HepG2 (cell line): Measurements from ENCODE around the gene MYPN. TPM values are rescaled to one million over a fixed set of nuclear protein-coding genes. Genes with fewer than 3 reads are reported as not detected.
A peak's percentile ranks its signal among the peaks of the same experiment; 100 is the strongest.

Experiments
- EHMT2 ChIP-seq: fragments of 200-600 bp; sonication (generic); IDR thresholded peaks from 2 replicates; pipeline ENCODE4 v1.7.0; 2017; ENCODE audit warnings: antibody characterized with exemption, low read depth, low read length, borderline replicate concordance
- FOXK1 ChIP-seq: sonication (generic); formaldehyde crosslinking; IDR thresholded peaks from 2 replicates; pipeline ENCODE4 v1.4.0; 2020; ENCODE audit warnings: low read depth, missing genetic modification reagents, borderline replicate concordance
- HNRNPLL ChIP-seq: fragments of 200-400 bp; formaldehyde crosslinking; IDR thresholded peaks from 2 replicates; pipeline ENCODE4 v1.6.1; 2017; ENCODE audit warnings: mild to moderate bottlenecking, low read depth, low read length; ENCODE audit not compliant: poor library complexity, severe bottlenecking
- KAT7 ChIP-seq: IDR thresholded peaks from 2 replicates; pipeline ENCODE4 v1.6.1; 2018; ENCODE audit warnings: borderline replicate concordance, missing compliant biosample characterization
- NFE2L1 ChIP-seq: sonication (generic); formaldehyde crosslinking; IDR thresholded peaks from 2 replicates; pipeline ENCODE4 v1.4.0; 2020; ENCODE audit warnings: missing genetic modification reagents, mild to moderate bottlenecking, borderline replicate concordance
- NFKB2 ChIP-seq: sonication (generic); formaldehyde crosslinking; IDR thresholded peaks from 2 replicates; pipeline ENCODE4 v1.4.0; 2020; ENCODE audit warnings: missing genetic modification reagents, borderline replicate concordance
- REST ChIP-seq, 2 experiments: IDR thresholded peaks; 2 replicates each; pipeline ENCODE4 v1.6.1; 2011 to 2012; ENCODE audit warnings: low read length in 2 of 2, borderline replicate concordance in 1 of 2, low read depth in 1 of 2, mild to moderate bottlenecking in 1 of 2, moderate library complexity in 1 of 2
- SIN3A ChIP-seq: IDR thresholded peaks from 2 replicates; pipeline ENCODE4 v1.6.1; 2011; ENCODE audit warnings: low read depth, mild to moderate bottlenecking, control low read depth, low read length, borderline replicate concordance
- SPEN ChIP-seq: sonication (generic); formaldehyde crosslinking; IDR thresholded peaks from 2 replicates; pipeline ENCODE4 v1.5.1; 2020; ENCODE audit warnings: low read depth, mild to moderate bottlenecking, missing genetic modification reagents
- TOPORS ChIP-seq: sonication (generic); formaldehyde crosslinking; IDR thresholded peaks from 2 replicates; pipeline ENCODE4 v1.8.0; 2023; ENCODE audit warnings: mild to moderate bottlenecking, missing genetic modification reagents
- ZC3H13 ChIP-seq: sonication (generic); formaldehyde crosslinking; IDR thresholded peaks from 2 replicates; pipeline ENCODE4 v1.8.1; 2023; ENCODE audit warnings: mild to moderate bottlenecking, missing genetic modification reagents, moderate library complexity
- ZFP1 ChIP-seq: IDR thresholded peaks from 2 replicates; pipeline ENCODE4 v1.6.1; 2016
- ZNF281 ChIP-seq: sonication (generic); formaldehyde crosslinking; IDR thresholded peaks from 2 replicates; pipeline ENCODE4 v1.4.0; 2020; ENCODE audit warnings: missing genetic modification reagents, borderline replicate concordance
- ZNF292 ChIP-seq: sonication (generic); formaldehyde crosslinking; IDR thresholded peaks from 2 replicates; pipeline ENCODE4 v1.8.1; 2022; ENCODE audit warnings: mild to moderate bottlenecking, low read depth, missing genetic modification reagents, borderline replicate concordance
- ZNF546 ChIP-seq: sonication (generic); formaldehyde crosslinking; conservative IDR thresholded peaks from 2 replicates; pipeline ENCODE4 v1.8.1; 2023; ENCODE audit warnings: mild to moderate bottlenecking, missing genetic modification reagents
- ZNF589 ChIP-seq: sonication (generic); formaldehyde crosslinking; conservative IDR thresholded peaks from 2 replicates; pipeline ENCODE4 v1.8.0; 2022; ENCODE audit warnings: mild to moderate bottlenecking, moderate library complexity, missing genetic modification reagents
- ZSCAN21 ChIP-seq: sonication (generic); formaldehyde crosslinking; IDR thresholded peaks from 2 replicates; pipeline ENCODE4 v1.8.0; 2022; ENCODE audit warnings: mild to moderate bottlenecking, missing genetic modification reagents, moderate library complexity, borderline replicate concordance
- polyA plus RNA-seq, 8 experiments: library from polyadenylated mRNA; depleted of rRNA in 3 of 8; stranded (reverse) in 7 of 8; unstranded in 1 of 8; fragments of >200 nt; fragmentation: Illumina TruSeq in 4 of 8; extraction: Trizol in 4 of 8; gene quantifications; 2 replicates each; pipeline versions ENCODE4 v1.2.1 to v1.2.3, GENCODE V29; 2011 to 2016; ENCODE audit warnings: low read depth in 4 of 8, missing spikeins in 1 of 8, mixed read lengths in 1 of 8; ENCODE audit not compliant: insufficient read depth in 1 of 8
- total RNA-seq, 5 experiments: library from RNA; depleted of rRNA; stranded (reverse); fragments of >200 nt; fragmentation: Illumina TruSeq; extraction: Trizol; gene quantifications; 2 replicates each; pipeline ENCODE4 v1.2.3, GENCODE V29; 2016; ENCODE audit warnings: low read depth in 1 of 5
- TF ChIP-seq, protein P1 (sequence below), 2 experiments: sonication (generic) in 1 of 2; formaldehyde crosslinking in 1 of 2; IDR thresholded peaks; 2 replicates each; pipeline versions ENCODE4 v1.5.1 to v1.6.1; 2011 to 2020; ENCODE audit warnings: borderline replicate concordance in 1 of 2, low read depth in 1 of 2, low read length in 1 of 2, mild to moderate bottlenecking in 1 of 2, missing genetic modification reagents in 1 of 2, moderate library complexity in 1 of 2

Gene MYPN
- total and polyA plus RNA-seq, 2 of the 13 experiments (the other 11 are each of a cell fraction or from before 2014, with no cell fraction given), result not detected

DNA sequence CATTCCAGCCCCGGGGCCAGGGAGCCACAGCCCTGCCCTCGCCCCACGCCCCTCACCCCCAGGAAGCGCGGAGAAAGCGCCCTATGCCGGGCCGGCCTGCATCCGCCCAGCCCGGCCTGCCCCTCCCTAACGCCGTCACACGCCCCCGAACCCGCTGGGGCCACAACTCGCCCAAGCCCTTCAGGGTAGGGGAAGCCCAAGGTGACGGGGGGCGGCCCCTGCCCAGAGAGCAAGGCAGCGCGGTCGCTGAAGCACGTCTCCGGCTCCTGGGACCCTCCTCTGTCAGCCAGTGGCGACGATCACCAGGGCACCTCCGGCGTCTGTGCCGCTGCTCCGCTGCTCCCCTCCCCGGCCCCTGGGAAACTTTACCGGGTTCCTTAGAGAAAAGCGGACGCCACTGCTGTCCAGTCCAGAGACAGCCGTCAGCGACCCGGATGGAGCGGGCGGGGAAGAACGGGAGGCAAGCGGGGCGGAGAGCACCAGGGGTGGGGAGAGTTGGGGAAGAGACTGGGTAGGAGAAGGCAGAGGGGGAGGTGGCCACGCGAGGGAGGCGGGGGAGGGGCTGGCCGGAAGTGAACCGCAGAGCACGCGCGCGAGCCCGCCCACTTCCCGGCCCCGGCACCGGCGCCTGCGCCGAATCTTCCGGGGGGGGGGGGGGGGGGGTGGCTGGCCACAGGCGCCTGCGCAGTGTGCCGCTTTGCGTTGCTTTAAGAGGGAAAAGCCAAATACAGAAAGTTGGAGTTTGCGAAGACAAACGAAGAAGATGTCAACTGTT lies 34.3 kb upstream of the MYPN start, which contains the start of gene HERC4 (continued):
- TF ChIP-seq REST (IDR thresholded peaks at IDR 0.05; ENCODE audit: borderline replicate concordance in 1 of 2, low read depth in 1 of 2, low read length in 2 of 2) (peak in 1 of 2 experiments; percentile 14; a peak in 1 of 4 replicates), KAT7 (peak; percentile 86; the same call in 1 of the 2 replicates), ZNF589 (CRISPR knock-in tag) (peak; percentile 68; the same call in 1 of the 2 replicates), ZNF281 (peak; percentile 86), SPEN (CRISPR knock-in tag) (peak; percentile 68; the same call in 1 of the 2 replicates), SIN3A (0 out of 2 replicates have a peak, but pooled peaks have one; percentile 40), ZNF292 (CRISPR knock-in tag) (peak; percentile 57; the same call in 1 of the 2 replicates), ZFP1 (0 out of 2 replicates have a peak, but pooled peaks have one; percentile 54), ZNF546 (CRISPR knock-in tag) (peak; percentile 74), TOPORS (CRISPR knock-in tag) (0 out of 2 replicates have a peak, but pooled peaks have one; percentile 19), NFE2L1 (0 out of 2 replicates have a peak, but pooled peaks have one; percentile 66), FOXK1 (CRISPR knock-in tag) (peak; percentile 37; the same call in 1 of the 2 replicates), NFKB2 (0 out of 2 replicates have a peak, but pooled peaks have one; percentile 66), ZC3H13 (peak; percentile 60), EHMT2 (no peak), ZSCAN21 (peak; percentile 84; the same call in 1 of the 2 replicates), HNRNPLL (peak; percentile 66)
- TF ChIP-seq, protein P1, sequence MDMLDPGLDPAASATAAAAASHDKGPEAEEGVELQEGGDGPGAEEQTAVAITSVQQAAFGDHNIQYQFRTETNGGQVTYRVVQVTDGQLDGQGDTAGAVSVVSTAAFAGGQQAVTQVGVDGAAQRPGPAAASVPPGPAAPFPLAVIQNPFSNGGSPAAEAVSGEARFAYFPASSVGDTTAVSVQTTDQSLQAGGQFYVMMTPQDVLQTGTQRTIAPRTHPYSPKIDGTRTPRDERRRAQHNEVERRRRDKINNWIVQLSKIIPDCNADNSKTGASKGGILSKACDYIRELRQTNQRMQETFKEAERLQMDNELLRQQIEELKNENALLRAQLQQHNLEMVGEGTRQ (IDR thresholded peaks at IDR 0.05; ENCODE audit: low read depth, low read length), result no peak
- TF ChIP-seq, protein P1 (CRISPR knock-in tag; IDR thresholded peaks at IDR 0.05; ENCODE audit: borderline replicate concordance), result no peak
